PFSK-1 (cell line): ENCODE measurements around the gene MAFF.

Experiments used
- POLR2AphosphoS5 ChIP-seq: IDR thresholded peaks from 2 replicates; pipeline ENCODE4 v1.6.1; 2012; ENCODE audit warnings: low read depth, mild to moderate bottlenecking, control low read depth, low read length, moderate library complexity
- REST ChIP-seq, 2 experiments: IDR thresholded peaks; 2 replicates each; pipeline versions ENCODE4 v1.6.1 to v1.8.0; 2011 to 2012; ENCODE audit warnings: low read depth in 2 of 2, low read length in 2 of 2, control low read depth in 1 of 2, inconsistent platforms in 1 of 2, mild to moderate bottlenecking in 1 of 2, moderate library complexity in 1 of 2; ENCODE audit not compliant: insufficient read depth in 1 of 2
- SIN3A ChIP-seq: IDR thresholded peaks from 2 replicates; pipeline ENCODE4 v1.6.1; 2012; ENCODE audit warnings: mild to moderate bottlenecking, low read length, moderate library complexity, borderline replicate concordance; ENCODE audit not compliant: insufficient read depth
- TAF1 ChIP-seq: IDR thresholded peaks from 2 replicates; pipeline ENCODE4 v1.6.1; 2012; ENCODE audit warnings: low read length, control low read depth, borderline replicate concordance; ENCODE audit not compliant: insufficient read depth

- TF ChIP-seq REST (IDR thresholded peaks at IDR 0.05; ENCODE audit: insufficient read depth in 1 of 2, low read depth in 2 of 2, low read length in 2 of 2) (no peak), SIN3A (no peak), POLR2AphosphoS5 (no peak), TAF1 (no peak)
Observed at GRCh38 chr22:38196791-38197419, 4.9 kb upstream of the MAFF start.
